Measurements from ENCODE around the gene TRAPPC4.
"Not testable (repeated sequence)": the region's sequence is repeated elsewhere in the genome, so short reads cannot be mapped to it uniquely, and the experiment has no call there.

The TRAPPC4 gene

GRCh38 chr11:119059128-119059527 is 40.6 kb downstream of the TRAPPC4 start:
- not testable (repeated sequence) for H3K27ac ChIP-seq (ENCODE audit: insufficient read depth, low read length, poor library complexity, severe bottlenecking); H3K9me3 ChIP-seq (ENCODE audit: control insufficient read depth, low read length); DNase-seq; H3K4me3 ChIP-seq (ENCODE audit: insufficient read depth, low read depth, low read length, poor library complexity, severe bottlenecking); H3K27me3 ChIP-seq (replicated peaks; ENCODE audit: control insufficient read depth, insufficient read depth, low read length, poor library complexity, severe bottlenecking); H3K36me3 ChIP-seq (ENCODE audit: control insufficient read depth, insufficient read depth, low read length)
- H3K4me1 ChIP-seq (ENCODE audit: control insufficient read depth, insufficient read depth, low read length, poor library complexity, severe bottlenecking) = peaks cover 22% of the 10 kb centered on the region

GRCh38 chr11:119061256-119061655 is 42.7 kb downstream of the TRAPPC4 start:
- Histone ChIP-seq H3K4me1 (ENCODE audit: control insufficient read depth, insufficient read depth, low read length, poor library complexity, severe bottlenecking) (peaks cover 13% of the 10 kb centered on the region), H3K27me3 (replicated peaks; ENCODE audit: control insufficient read depth, insufficient read depth, low read length, poor library complexity, severe bottlenecking) (no peaks in the 10 kb centered on the region), H3K36me3 (ENCODE audit: control insufficient read depth, insufficient read depth, low read length) (no peaks in the 10 kb centered on the region), H3K9me3 (ENCODE audit: control insufficient read depth, low read length) (no peaks in the 10 kb centered on the region), H3K4me3 (ENCODE audit: insufficient read depth, low read depth, low read length, poor library complexity, severe bottlenecking) (no peak overlapping the region), H3K27ac (ENCODE audit: insufficient read depth, low read length, poor library complexity, severe bottlenecking) (no peak overlapping the region)
- no peak for DNase-seq

GRCh38 chr11:119062779-119063178 is 44.2 kb downstream of the TRAPPC4 start:
- no peak overlapping the region for H3K27ac ChIP-seq (ENCODE audit: insufficient read depth, low read length, poor library complexity, severe bottlenecking)
- peaks cover 11% of the 10 kb centered on the region for H3K4me1 ChIP-seq (ENCODE audit: control insufficient read depth, insufficient read depth, low read length, poor library complexity, severe bottlenecking)
- no peaks in the 10 kb centered on the region for H3K36me3 ChIP-seq (ENCODE audit: control insufficient read depth, insufficient read depth, low read length)
- H3K27me3 ChIP-seq (replicated peaks; ENCODE audit: control insufficient read depth, insufficient read depth, low read length, poor library complexity, severe bottlenecking) = no peaks in the 10 kb centered on the region
- no peak for DNase-seq
- H3K9me3 ChIP-seq (ENCODE audit: control insufficient read depth, low read length) = no peaks in the 10 kb centered on the region
- H3K4me3 ChIP-seq (ENCODE audit: insufficient read depth, low read depth, low read length, poor library complexity, severe bottlenecking) = no peak overlapping the region

- peak in 1 of 3 donors; percentile 17 for DNase-seq
- H3K27ac ChIP-seq (ENCODE audit: insufficient read depth, low read length, poor library complexity, severe bottlenecking) = no peak overlapping the region
These were observed 46.8 kb downstream of the TRAPPC4 start for GRCh38 chr11:119065369-119065768.

GRCh38 chr11:119067371-119068222 is 49.0 kb downstream of the TRAPPC4 start, which contains the start of gene VPS11:
VPS11 (plus strand) TSS chr11:119067818; CDS start chr11:119067824, 6 bp downstream.
- H3K27ac ChIP-seq (ENCODE audit: insufficient read depth, low read length, poor library complexity, severe bottlenecking) = peak within 1 kb of the TSS; percentile 89
- H3K9me3 ChIP-seq (ENCODE audit: control insufficient read depth, low read length) = no peaks in the 10 kb centered on the region
- peak within 1 kb of the TSS; percentile 68 for H3K4me3 ChIP-seq (ENCODE audit: insufficient read depth, low read depth, low read length, poor library complexity, severe bottlenecking)
- peak; percentile 96 to 98 (median 96) for DNase-seq
- H3K27me3 ChIP-seq (replicated peaks; ENCODE audit: control insufficient read depth, insufficient read depth, low read length, poor library complexity, severe bottlenecking) = no peaks in the 10 kb centered on the region
- peaks cover 11% of the 10 kb centered on the region for H3K4me1 ChIP-seq (ENCODE audit: control insufficient read depth, insufficient read depth, low read length, poor library complexity, severe bottlenecking)
- peaks cover 20% of the 10 kb centered on the region for H3K36me3 ChIP-seq (ENCODE audit: control insufficient read depth, insufficient read depth, low read length)

More at GRCh38 chr11:119065369-119065768, 46.8 kb downstream of the TRAPPC4 start:
- Histone ChIP-seq H3K9me3 (ENCODE audit: control insufficient read depth, low read length) (no peaks in the 10 kb centered on the region), H3K4me3 (ENCODE audit: insufficient read depth, low read depth, low read length, poor library complexity, severe bottlenecking) (no peak overlapping the region), H3K36me3 (ENCODE audit: control insufficient read depth, insufficient read depth, low read length) (peaks cover 3% of the 10 kb centered on the region), H3K4me1 (ENCODE audit: control insufficient read depth, insufficient read depth, low read length, poor library complexity, severe bottlenecking) (peaks cover 11% of the 10 kb centered on the region), H3K27me3 (replicated peaks; ENCODE audit: control insufficient read depth, insufficient read depth, low read length, poor library complexity, severe bottlenecking) (no peaks in the 10 kb centered on the region)
